Activated T-helper 9 cell treated with anti-CD3 and anti-CD28 coated beads, Interleukin-2, amount 50 U/mL, for 16 hours (primary cell): ENCODE results near the gene IL27RA.
"Not testable (repeated sequence)": the region's sequence is repeated elsewhere in the genome, so short reads cannot be mapped to it uniquely, and the experiment has no call there.

ENCODE experiments used
- DNase-seq: peaks from one replicate; pipeline ENCODE4 v3.0.0-alpha.2; 2020; ENCODE audit warnings: low read depth

IL27RA gene

DNA sequence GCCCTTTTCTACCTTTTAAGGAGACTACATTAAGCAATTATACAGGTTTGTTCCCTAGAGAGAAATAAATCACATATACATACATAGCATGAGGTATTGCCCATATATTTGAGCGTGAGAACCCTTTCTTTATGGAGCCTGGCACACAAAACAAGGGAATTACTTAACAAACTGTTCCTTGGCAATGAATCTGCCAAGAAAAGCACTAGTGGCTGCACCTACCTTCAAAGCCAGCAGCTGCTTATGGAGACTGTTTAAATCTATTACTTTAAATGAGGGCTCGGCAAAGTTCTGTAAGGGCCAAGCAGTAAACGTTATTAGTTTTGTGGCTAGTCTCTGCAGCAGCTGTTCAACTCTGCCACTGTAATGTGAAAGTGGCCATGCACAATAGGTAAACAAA, 32.5 kb upstream of the IL27RA start:
- no peak for DNase-seq

DNA sequence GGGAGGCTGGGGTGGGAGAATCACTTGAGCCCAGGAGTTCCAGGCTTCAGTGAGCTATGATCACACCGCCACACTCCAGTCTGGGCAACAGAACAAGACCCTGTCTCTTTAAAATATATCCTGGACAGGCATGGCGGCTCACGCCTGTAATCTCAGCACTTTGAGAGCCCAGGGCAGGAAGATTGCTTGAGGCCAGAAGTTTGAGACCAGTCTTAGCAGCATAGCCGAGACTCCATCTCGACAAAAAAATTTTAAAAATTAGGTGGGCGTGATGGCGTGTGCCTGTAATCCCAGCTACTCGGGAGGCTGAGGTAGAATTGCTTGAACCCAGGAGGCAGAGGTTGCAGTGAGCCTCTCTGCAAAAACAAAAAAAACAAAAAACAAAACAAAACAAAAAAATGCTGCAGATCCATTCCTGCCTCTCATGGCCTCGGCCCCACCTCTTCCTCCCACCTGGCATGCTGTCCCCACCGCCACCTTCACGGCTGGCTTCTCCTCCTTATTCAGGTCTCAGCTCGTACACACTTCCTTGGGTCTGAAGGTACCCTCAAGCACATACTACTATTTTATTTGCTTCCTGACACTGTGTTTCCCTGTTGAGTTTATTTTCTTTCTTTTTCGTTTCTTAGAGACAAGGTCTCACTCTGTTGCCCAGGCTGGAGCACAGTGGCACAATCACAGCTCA, 30.7 kb upstream of the IL27RA start:
- no peak for DNase-seq

DNA sequence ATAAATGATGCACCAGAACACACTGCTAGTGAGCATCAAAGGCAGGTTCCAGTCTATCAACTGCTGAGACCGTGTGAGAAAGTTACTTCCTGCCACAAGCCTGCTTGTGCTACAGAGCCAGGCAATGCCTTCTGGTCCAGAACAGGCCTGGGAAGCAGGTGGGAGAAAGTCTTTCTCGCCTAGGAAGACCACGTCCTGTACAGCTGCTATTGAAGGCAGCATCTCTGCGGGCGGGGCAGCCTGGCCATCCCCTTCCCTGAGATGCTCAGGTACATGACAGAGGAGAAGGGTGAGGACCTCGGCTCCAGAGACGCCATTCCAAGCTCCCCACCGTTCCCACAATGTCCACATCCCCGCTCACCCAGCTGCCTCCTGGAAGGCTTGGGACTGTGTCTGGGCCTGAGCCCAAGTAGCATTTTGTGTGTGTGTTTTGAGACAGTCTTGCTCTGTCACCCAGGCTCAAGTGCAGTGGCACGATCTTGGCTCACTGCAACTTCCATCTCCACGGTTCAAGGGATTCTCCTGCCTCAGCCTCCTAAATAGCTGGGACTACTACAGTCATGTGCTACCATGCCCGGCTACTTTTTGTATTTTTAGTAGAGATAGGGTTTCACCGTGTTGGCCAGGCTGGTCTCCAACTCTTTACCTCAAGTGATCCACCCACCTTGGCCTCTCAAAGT, 28.9 kb upstream of the IL27RA start:
- no peak for DNase-seq

DNA sequence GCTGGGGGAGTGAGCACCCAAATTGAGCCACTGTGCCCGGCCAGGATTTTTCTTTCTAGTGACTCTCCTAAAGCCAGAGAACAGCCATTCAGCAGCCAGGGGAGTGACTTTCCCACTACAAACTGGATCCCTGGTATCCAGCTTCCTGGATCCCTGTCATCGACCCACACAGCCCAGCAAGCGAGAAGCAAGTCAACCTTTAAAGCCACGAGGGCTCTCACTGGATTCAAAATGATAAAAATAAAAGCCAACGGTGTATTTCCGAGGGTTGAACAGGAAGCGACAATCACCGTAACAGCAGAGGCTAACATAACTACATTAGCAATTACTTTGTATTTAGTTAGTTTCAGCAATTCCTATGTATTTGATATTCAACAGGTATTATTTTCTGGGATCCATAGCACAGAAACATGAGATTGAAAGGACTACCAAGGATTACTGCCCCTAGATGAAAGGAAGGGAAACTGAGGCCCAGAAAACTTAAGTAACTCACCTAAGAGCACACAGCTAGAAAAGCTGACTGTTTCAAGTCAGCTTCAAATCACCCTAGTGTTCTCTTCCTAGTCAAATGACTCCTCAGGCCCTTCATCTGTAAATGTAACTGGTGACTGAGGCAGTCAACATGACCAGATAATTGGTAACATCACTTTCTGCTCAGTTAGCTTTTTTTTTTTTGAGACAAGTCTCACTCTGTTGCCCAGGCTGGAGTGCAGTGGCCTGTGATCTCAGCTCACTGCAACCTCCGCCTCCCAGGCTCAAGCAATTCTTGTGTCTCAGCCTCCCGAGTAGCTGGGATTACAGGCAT, 28.1 kb upstream of the IL27RA start:
- no peak for DNase-seq

DNA sequence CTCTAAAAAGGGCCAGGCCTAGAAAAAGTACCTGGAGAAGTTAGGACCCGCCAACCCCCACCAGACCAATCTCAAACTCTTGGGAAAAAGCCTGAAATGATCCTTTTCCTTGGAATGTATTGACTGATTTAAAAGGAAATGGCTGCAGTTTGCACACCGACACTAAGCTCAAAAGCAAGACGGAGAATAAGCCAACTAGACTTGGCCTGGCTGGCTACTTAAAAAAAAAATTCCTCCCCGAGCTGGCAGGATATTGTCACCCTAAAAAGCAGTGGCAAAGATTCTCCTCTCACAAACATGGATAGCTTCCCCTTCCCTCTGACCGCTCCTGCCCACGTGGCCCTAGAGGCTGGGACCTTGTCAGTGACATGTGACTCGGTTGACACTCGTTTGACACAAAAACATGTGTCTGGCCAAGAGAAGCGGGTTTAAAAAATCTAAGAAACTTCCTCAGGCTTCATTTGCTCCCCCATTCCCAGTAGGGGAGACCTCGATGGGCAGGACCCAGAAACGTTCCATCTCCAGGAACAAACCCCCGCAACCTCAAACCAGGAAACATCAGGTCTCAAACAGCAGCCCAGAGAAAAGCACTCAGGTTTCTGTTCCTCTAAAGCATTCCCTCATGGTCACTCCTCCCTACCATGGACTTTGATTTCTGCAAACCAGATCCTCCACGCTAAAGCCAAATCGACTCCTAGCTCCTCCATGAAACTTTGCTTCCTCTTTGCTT, 26.8 kb upstream of the IL27RA start:
- DNase-seq: no peak

DNA sequence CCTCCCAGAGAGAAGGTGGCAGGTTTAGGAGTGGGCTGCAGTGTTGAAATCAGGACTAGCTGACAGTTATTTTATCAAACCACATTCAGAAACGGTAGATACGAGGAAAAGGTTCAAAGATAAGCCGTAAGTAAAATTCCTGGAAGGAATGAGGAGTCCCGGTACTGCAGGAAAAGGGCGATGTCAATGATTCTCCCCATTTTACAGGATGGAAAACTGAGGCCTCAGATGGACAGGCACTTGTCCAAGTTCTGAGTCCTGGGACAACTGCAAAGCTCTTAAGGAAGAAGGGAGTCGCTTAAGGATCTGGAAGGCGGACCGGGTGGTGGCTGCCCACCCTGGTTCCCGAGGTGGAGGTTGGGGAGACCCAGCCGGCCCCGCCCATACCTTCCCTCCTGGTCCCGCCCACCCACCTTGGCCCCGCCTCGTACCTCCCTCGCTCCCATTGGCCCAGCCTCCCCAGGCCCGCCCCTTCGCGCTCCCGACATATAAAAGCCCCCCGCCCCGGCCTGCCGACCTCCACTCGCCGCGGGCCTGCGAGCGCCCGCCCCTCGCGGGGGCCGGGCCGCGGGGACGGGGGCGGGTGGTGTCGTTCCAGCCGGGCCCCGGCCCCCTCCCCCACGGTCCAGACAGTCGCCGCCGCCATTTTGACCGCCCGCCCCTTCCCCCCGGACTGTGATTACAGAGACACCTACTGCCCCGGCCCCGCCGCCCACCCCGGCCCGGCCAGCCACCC, 26.0 kb upstream of the IL27RA start:
- peak; percentile 85 for DNase-seq

DNA sequence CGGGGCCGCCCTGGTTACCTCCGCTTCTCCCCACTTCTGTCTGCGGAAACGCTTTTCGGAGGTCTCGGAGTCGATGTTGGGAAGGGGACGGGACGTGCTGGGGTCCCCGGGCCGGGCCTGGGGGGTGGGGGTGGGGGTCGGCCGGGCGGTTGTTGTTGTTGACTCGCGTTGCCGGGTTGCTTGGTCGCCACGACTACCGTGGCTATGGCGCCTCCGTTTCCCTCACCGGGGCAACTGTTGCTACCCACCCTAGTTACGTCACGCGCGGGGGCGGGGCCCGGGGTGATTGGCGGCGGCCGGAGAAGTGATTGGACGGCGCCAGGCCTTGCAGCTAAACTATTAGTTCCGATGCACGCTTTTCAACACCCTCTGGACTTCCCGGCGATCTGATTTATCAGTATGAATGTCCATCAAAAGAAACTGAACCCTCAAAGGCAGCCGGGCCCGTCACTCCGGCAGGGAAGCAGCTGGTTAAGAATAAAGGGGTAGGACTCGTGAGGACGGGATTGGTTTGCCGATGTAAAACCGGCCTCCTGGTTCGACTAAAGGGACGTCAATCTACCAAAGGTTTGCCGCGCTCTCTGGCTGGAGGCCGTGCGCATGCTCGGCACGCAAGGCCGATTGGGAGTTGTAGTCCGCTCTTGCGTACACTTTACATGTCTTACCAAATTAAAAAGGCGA, 25.3 kb upstream of the IL27RA start, which contains the start of gene RFX1:
TSS of gene RFX1 (minus strand) at position 236 of the 681 bp plus-strand sequence. CDS start 12,477 bp downstream, outside the sequence.
- DNase-seq: peak; percentile 99

DNA sequence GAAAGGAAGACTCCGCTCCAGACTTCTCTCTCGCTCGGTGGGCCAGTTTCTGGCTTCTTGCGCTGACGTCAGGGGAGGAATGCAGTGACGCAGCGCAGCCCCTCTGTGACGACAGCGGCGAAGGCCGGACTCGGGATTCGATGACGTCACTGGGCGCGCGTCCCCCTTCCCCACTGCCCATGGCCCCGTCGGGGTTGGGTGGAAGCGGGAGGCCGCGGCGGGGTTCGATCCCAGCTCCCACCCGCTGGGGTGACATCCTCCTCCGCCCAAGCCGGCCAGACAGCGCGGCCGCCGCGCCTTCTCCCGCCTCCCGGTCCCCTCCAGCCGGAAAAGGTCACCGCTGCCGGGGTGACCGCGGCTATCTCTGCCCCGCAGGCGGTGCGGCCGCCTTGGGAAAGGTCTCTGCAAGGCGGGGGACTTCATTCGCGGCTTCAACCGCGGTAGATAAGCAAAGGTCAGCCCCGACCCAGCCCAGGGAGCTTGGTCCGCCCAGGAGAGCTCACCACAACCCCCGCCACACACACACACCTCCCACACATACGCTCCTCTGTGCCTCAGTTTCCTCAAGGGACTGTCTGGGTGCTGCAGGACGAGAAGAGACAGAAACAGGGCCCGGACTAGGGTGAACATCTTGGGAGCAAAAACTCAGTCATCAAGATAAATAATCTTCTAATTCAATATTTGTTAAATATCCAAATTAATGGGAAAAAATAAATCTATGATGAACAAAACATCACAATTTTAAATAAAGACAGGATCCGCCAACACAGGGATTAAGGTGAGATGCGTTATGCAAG, 24.6 kb upstream of the IL27RA start:
- DNase-seq: no peak

DNA sequence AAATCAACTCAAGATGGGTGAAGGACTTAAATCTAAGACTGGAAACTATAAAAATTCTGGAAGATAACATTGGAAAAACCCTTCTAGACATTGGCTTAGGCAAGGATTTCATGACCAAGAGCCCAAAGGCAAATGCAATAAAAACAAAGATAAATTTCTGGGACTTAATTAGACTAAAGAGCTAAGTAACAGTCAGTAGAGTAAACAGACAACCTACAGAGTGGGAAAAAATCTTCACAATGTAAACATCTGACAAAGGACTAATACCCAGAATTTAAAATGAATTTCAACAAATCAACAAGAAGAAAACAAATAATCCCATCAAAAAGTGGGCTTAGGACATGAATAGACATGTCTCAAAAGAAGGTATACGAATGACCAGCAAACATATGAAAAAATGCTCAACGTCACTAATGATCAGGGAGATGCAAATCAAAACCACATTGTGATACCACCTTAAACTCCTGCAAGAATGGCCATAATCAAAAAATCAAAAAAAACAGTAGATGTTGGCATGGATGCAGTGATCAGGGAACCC, 19.1 kb upstream of the IL27RA start:
- DNase-seq: no peak

DNA sequence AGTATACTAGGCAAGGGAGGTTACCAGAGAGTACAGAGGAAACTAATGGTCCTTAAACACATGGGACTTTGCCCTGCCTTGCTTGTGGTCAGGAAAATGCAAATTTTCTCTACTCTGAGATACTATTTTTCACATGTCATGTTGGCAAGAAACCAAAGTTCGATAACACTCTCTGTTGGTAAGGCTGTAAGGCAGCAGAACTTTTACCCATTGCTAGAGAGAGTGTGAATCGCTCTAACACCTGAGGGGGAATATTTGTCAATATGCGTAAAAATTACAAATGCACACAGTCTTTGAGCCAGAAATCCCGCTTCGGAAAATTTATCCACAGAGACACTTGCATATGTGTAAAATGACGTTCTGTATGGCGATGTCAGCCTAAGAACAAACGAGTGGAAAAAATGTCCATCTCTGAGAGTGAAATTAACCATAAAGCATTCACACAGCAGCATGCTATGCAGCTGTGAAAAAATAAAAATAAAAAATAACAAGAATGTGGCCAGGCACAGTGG, 16.0 kb upstream of the IL27RA start:
- DNase-seq: no peak

DNA sequence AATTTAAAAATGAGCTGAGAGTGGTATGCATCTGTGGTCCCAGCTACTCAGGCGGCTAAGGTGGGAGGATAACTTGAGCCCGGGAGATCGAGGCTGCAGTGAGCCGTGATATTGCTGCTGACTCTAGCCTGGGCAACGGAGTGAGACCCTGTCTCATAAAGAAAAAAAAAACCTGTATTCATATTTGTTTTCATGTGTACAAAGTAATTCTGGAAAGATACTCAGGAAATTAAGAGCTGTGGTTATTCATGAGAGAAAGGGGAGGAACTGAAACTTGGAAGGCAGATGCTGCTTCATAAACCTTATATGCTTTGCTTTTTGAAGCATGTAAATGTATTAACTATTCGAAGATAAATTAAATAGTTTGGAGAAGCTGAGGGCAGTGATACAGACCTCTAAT, 12.5 kb upstream of the IL27RA start:
- no peak for DNase-seq

DNA sequence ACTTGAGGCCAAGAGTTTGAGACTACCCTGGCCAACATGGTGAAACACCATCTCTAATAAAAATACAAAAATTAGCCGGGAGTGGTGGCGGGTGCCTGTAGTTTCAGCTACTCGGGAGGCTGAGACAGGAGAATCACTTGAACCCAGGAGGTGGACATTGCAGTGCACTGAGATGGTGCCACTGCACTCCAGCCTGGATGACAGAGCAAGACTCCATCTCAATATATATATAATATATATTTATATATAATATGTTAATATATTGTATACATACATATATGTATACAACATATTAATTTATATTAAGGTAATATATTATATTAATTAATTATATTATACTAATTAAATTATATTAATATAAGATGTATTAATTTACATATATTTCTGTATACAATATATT, 11.8 kb upstream of the IL27RA start:
- DNase-seq: not testable (repeated sequence)

DNA sequence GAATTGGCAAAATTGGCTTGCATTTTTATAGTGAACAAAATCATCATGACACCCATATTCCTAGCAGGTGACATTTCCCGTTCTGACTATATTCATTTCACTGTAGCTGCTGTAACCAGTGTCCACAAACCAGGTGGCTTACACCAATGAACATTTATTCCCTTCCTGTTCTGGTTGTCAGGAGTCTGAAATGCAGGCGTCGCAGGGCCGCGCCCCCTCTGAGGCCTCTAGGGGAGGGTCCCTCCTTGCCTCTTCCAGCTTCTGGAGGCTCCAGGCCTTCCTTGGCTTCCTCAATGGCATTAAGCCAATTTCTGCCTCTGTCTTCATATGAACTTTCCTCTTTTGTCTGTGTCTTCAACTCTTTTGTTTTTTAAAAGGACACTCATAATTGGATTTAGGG, 10.1 kb upstream of the IL27RA start:
- DNase-seq: no peak

DNA sequence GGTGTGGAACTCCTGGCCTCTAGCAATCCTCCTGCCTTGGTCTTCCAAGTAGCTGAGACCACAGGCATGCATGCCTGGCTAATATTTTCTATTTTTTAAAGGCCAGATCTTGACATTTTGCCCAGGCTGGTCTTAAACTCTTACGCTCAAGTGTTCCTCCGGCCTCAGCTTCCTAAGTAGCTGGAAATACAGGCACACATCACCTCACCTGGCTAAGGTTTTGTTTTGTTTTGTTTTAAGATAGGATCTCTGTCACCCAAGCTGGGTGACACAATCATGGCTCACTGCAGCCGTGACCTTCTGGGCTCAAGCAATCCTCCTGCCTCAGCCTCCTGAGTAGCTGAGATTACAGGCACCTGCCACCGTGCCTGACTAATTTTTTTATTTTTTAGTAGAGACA, 9.1 kb upstream of the IL27RA start:
- no peak for DNase-seq

DNA sequence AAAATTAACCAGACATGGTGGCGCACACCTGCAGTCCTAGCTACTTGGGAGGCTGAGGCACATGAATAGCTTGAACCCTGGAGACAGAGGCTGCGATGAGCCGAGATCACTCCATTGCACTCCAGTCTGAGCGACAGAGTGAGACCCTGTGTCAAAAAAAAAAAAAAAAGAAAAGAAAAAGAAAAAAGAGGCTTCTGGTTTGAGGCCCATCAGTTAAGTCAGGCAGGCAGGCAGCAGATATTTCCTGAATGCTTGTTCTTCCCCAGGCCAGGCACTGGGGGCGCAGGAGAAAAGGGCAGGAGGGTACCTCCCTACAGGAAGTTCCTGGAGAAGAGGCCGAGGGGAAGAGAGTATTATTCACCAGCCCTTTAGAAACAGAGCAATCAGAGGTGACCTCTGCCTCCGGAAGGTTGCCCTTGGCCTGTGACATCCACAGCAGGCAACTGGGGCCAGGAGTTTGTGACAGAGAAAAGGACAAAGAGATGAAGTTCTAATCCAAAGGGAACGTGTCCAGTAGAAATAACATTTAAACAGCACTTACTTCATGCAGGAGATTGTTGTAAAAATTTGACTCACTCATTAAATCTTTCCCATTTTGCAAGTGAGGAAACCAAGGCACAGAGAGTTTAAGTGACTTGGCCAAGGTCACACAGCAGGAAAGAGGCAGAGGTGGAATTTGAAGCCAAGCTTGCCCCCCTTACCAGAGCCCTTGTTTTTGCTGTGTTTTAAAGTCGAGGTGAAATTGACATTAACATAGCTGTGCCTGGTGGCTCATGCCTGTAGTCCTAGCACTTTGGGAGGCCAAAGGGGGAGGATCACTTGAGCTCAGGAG, 7.9 kb upstream of the IL27RA start:
- no peak for DNase-seq

DNA sequence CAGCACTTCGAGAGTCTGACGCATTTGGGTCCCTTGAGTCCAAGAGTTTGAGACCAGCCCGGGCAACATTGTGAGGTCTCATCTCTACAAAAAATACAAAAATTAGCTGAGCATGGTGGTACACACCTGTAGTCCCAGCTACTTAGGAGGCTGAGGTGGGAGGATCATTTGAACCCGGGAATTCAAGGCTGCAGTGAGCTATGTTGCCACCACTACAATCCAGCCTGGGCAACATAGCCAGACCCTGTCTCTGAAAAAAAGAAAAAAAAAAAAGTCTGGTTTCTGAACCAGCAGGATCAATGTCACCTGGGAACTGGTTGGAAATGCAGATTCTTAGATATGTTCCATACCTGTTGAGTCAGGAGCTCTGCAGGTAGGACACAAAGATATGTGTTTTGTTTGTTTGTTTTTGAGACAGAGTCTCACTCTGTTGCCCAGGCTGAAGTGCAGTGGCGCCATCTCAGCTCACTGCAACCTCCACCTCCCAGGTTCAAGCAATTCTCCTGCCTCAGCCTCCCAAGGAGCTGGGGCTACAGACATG, 4.8 kb upstream of the IL27RA start:
- DNase-seq: not testable (repeated sequence)

DNA sequence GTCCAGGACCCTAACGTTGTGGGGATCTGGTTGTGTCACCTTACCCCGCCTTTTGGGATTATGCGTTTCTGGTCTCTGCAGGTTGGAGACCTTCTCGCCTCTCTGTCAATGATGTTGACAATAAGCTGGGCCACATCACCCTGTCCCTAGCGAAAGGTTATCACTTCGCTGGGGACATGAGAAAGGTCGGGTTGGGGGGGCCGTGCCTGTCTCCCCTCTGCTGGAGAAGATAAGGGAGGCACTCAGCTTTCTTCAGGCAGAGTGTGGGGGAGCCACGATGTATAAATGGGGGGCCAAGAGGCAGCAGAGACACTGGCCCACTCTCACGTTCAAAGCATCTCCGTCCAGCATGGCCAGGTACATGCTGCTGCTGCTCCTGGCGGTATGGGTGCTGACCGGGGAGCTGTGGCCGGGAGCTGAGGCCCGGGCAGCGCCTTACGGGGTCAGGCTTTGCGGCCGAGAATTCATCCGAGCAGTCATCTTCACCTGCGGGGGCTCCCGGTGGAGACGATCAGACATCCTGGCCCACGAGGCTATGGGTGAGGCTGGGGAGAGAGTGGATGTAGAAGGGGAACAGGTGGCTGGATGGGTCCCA, 3.6 kb upstream of the IL27RA start, which contains the start of gene RLN3:
TSS of gene RLN3 (plus strand) at position 293 of the 595 bp plus-strand sequence. CDS start at position 350, 57 bp downstream.
- no peak for DNase-seq

DNA sequence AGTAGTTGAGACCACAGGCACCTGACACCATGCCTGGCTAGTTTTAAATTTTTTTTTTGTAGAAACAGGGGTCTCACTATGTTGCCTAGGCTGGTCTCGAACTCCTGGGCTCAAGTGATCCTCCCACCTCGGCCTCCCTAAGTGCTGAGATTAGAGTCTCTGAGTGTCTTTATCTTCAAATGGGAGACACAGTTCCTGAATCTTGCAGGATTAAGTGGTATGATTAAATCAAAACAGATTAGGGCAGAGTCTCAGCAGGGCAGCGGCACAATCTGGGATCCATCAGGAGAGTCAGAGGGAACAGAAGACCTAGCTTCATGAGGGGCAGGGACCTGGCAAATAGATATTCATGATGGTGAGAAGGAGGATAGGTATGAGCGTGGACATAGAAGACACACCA, 2.7 kb upstream of the IL27RA start:
- no peak for DNase-seq
